ENCODE measurements around the gene PRKN.

- TF ChIP-seq CTCF (conservative IDR thresholded peaks at IDR 0.05; ENCODE audit: low read depth, low read length): no peak
- TF ChIP-seq EZH2 (IDR thresholded peaks at IDR 0.05; ENCODE audit: borderline replicate concordance, low read depth, low read length, poor library complexity, severe bottlenecking): no peak
Measured at GRCh38 chr6:161458201-161458951, 1269.2 kb downstream of the PRKN start.

Data from A673 (cell line).